Effector CD8-positive, alpha-beta T cell (primary cell): Measurements from ENCODE around the gene PHKG1.
A peak's percentile ranks its signal among the peaks of the same experiment; 100 is the strongest.
"Not testable (repeated sequence)": the region's sequence is repeated elsewhere in the genome, so short reads cannot be mapped to it uniquely, and the experiment has no call there.

Experiments used
- DNase-seq: peaks from one replicate; lab custom pipeline; 2025; lab: John Stamatoyannopoulos, UW
- total RNA-seq, 4 experiments: gene quantifications; one replicate each; lab custom pipeline; 2026; lab: John Stamatoyannopoulos, UW

PHKG1 gene
- total RNA-seq = 2.4 to 7.1 (median 3.0) reads per million in 4 experiments

DNA sequence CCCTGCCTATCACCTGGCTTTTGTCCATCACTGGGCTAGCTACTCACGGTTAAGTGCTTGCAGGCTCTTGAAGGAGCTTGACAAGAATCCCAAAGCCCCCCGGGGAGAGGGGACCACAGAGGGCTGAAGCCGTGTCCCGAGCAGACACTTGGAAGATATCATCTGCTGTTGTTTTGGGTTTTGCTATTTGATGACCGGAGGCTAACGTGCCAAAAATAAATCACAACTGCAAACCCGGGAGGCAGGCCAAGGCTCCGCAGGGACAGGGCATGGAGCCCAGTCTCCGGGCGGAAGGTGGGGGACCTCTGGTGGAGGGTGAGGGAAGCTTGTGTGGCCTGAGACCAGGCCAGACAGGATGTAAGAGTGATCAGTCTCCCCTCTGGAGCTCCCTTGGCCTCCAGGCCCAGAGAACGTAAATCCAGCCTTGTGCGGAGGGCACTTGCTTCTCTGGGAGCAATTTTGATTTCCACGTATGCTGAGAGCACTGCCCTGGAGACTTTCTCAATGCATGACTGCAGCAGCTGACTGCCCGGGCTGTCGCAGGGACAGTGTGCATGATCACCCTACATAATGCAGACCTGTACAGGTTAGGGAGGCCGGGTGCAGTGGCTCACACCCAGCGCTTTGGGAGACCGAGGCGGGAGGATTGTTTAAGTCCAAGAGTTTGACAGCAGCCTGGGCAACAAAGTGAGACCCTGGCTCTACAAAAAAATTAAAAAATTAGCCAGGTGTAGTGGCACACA lies at the start of gene PHKG1:
Gene PHKG1, minus strand, starts transcription at position 164 of the 743 bp plus-strand sequence. CDS start 4,011 bp downstream, outside the sequence.
- no peak for DNase-seq

DNA sequence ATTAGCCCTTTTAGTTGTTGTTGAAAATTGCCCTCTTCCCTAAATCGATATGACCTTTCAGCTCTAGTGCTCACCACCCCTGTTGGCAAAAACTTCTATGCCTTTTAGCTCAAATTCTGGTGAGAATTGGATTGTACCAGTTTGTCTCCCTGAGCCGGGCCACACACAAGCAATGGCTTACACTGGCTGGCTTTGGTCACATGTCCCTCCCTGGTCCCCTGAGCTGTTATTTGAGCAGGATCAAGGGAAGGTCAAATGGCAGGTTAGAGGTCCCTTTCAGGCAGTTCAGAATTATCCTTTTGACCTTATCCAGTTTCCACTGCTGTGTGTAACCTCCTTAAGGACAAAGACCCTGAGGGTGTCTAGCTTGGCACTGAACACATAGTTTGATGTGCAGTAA lies 38.3 kb upstream of the PHKG1 start:
- not testable (repeated sequence) for DNase-seq

DNA sequence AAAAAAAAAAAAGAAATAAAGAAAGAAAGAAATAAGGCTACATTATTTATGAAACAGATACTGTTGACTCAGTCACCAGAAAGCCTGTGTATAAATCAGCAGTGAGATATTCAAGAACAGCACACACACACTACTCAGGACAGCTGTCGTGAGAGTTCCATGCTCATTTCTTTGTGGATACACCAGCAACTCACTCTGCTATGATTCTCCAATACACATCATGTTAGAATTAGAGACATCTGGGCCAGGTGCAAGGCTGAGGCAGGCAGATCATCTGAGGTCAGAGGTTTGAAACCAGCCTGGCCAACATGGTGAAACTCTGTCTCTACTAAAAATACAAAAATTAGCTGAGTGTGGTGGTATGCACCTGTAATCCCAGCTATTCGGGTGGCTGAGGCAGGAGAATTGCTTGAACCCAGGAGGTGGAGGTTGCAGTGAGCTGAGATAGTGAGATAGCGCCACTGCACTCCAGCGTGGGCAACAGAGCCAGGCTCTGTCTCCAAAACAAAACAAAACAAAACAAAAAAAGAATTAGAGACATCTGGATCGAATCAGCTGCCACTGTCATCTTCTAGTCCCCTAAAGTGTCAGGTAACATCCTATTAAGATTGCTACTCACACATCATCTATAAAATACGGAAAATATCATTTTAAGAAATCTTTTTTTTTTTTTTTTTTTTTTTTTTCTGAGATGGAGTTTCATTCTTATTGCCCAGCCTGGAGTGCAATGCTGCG lies 34.7 kb upstream of the PHKG1 start:
- no peak for DNase-seq

DNA sequence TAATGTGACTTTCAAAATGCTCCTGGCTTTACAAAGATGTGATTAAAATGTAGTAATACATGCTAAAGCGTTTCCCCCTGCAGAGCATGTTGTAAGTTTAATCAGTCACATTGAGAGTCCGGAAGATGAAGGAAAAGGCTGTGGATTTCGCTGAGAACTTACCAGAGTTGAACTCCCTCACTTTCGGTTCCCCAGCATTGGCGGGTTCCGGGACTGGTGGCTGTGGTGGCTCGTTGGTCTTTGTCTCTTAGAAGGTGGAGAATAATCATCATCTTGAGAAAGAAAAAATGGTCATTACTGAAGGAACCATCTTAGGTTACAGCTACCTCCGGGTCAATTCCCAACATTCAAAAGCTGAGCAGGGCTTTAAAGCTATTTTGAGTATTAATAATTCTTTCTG lies 33.1 kb upstream of the PHKG1 start:
- DNase-seq = no peak

DNA sequence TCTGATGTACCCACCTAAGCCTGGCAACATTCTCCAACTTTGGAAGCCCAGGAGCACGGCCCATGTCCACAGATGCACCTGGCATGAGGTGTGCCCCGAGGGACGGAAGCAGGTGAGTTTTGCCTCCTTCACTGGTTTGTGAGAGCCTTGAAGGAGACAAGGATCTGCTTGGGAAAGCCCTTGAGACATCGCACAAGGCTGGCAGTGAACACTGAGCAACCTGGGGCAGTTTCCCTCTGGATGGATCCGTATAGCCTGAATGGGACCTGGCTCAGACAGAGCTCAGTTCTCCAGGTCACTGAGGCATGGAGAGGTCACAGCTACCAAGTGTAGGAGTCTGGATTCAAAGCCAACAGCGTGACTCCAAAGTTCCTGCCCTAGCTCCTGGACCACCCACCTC lies 32.2 kb upstream of the PHKG1 start:
- DNase-seq = no peak

DNA sequence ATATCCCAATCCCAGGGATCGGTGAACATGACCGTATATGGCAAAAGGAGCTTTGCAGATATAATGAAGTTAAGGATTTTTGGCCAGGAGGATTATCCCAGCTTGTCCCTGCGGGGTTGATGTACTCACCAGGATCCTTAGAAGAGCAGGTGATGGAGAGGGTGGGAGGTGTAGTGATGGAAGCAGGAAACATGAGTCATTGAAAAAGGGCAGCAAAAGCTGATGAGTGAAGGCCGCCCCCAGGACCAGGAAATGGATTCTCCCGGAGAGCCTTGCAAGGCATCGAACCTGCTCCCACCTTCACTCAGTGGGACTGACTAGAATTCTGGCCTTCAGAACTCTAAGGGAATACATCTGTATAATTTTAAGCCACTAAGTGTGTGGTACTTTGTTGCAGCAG lies 28.7 kb upstream of the PHKG1 start:
- DNase-seq = no peak

DNA sequence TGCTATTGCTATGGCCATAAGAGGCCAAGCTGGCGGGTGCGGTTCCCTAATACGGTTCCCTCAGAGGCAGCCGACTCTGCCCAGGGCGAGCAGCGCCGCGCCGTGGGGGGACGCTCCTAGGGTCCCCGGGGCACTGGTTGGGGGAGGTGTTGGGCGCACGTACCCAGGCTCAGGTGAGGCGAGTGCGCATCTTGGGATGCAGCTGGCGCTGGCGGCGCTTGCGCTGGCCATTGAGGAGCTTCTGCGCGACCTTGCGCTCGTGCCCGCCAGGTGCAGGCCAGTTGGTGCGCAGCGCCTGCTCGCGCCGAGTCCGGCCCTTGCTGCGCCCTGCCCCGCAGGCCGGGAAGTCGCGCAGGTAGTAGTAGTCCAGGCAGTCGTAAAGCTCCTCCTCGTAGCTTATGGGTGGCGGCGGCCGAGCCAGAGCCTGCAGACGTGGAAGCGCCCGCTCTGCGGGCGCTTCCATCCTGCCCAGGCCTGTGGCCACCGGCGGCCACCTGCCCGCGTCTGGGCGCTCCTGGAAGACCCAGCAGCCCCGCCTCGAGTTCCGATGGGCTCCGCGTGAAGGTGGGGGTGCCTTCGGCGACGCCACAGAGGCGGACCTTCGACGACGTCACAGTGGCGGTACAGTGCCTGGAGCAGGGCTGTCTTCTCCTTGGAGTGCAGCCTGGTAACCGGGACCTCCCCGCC lies 23.2 kb upstream of the PHKG1 start, which contains the start of gene NUPR2:
Gene NUPR2, minus strand, starts transcription at position 566 of the 687 bp plus-strand sequence. Its CDS starts 103 bp downstream, at position 463.
- no peak for DNase-seq

DNA sequence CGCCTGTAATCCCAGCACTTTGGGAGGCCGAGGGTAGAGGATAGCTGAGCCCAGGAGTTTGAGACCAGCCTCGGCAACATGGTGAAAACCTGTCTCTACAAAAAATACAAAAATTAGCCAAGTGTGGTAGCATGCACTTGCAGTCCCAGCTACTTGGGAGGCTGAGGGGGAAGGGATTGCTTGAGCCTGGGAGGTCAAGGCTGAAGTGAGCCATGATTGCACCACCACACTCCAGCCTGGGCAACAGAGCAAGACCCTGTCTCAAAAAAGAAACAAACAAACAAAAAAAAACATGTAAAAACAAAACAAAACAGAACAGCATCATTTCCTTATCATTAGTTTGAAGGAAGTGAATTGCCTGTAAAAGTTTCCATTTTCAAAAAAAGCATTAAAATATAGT lies 19.5 kb upstream of the PHKG1 start:
- not testable (repeated sequence) for DNase-seq

DNA sequence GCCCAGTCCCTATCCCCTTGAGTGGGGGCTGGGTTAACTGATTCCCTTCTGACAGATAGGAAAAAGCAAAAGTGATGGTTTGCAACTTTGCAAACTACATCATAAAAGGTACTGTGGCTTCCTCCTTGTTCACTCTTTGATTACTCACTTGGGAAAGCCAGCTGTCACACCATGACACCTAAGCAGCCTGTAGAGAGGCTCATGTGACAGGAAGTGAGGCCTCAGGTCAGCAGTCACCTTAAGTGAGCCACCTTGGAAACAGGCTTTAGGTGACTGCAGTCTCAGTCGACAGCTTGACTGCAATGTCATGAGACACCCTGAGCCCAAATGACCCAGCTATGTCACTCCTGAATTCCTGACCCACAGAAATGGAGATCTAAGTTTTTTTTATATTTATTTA lies 17.9 kb upstream of the PHKG1 start:
- DNase-seq = no peak

DNA sequence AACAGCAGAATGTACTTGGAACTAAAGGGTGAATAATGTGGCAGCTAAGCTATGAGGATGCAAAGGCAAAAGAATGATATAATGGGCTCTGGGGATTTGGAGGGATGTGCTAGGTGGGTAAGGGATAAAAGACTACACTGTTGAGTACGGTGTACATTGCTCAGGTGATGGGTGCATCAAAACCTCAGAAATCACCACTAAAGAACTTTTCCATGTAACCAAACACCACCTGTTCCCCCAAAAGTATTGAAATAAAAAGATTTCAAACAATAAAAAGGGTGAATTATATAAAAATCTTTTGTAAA lies 15.2 kb upstream of the PHKG1 start:
- DNase-seq = no peak

DNA sequence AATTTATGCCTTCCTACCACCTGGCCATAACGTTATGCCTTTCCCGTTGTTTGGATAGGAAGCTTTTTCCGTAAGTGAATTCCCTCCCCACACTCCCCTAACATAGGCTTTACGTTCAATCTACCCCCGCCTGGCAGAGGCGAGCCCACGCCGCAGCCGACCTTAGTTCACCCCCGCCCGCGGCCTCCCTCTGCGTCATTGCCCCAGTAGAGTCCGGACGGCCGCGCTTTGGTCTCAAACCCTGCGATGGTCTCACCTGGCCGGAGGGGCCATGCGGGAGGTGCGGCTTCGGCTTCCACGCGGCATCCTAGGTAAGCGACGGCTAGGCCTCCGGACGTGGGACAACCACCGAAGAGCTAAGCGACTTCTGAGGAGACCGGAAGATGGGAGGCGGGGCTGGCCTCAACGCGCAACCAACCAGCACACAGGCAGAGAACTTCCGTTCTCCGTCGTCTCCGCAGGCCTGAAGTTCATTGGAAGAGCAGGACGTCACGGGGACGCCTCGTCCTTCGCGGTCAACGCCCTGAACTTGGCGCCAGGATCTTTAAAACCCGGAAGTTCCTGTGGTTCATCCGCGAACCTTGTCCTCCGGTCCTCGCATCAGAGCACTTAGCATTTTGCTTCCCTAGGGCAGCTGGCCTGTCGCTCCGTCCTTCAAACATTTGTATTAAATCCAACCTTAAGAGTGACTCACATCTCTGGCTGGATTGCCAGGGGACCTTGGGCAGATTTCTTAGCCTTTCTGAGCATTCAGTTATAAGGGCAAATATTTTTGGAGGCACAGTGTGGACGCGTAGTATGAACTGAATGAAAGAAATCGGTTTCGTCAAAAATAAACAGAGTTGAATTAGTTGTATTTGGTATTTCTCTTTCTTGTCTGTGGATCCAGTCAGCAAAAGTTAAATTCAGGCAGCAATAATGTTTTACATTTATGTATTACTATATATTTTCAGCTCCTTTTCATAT lies 13.6 kb upstream of the PHKG1 start, which contains the start of gene CHCHD2:
Gene CHCHD2, minus strand, starts transcription at position 369 of the 966 bp plus-strand sequence. Its CDS starts 63 bp downstream, at position 306.
- peak; percentile 84 for DNase-seq

DNA sequence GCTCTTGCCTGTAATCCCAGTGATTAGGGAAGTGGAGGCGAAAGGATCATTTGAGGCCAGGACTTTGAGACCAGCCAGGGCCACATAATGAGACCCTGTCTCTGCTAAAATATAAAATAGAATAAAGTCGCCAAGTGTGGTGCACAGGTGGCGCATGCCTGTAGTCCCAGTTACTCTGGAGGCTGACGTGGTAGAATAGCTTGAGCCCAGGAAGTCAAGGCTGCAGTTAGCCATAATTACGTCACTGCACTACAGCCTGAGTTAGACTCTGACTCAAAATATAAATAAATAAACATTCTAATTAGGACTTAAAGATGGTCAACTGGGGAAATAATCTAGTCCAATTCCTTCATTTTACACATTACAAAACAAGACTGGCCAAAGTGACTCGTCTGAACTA lies 12.8 kb upstream of the PHKG1 start:
- no peak for DNase-seq

DNA sequence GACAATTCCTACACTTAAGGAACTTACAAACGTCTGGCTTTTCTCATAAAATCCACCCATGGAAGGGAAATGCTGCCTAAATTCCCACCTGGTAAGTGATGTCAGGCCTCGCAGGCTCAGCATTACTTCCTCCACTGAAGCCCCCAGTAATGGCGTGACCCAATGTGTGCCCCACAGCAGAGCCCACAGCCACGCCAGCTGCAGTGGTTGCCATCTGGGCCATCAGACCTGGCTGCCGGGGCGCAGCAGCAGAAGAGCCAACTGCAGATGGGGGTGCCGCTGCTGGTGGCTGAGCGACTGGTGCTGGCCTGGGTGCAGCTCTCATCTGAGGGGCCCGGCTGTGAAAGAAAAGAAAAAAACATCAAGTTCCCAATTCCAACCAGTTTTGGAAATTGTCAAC lies 11.4 kb upstream of the PHKG1 start:
- not testable (repeated sequence) for DNase-seq

DNA sequence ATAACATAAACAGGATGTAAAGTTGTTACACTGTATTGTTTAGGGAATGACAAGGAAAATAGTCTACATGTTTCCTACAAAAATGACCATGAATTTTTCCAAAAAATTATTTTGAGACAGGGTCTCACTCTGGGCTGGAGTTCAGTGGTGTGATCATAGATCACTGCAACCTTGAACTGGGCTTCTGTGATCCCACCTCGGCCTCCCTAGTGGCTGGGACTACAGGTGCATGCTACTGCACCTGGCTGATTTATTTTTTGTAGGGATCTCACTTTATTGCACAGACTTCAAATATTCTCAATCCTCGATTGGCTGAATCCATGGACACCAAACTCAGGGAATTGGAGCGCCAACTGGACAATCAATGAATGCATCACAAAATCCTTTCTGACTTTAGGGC lies 6.9 kb upstream of the PHKG1 start:
- DNase-seq = no peak

DNA sequence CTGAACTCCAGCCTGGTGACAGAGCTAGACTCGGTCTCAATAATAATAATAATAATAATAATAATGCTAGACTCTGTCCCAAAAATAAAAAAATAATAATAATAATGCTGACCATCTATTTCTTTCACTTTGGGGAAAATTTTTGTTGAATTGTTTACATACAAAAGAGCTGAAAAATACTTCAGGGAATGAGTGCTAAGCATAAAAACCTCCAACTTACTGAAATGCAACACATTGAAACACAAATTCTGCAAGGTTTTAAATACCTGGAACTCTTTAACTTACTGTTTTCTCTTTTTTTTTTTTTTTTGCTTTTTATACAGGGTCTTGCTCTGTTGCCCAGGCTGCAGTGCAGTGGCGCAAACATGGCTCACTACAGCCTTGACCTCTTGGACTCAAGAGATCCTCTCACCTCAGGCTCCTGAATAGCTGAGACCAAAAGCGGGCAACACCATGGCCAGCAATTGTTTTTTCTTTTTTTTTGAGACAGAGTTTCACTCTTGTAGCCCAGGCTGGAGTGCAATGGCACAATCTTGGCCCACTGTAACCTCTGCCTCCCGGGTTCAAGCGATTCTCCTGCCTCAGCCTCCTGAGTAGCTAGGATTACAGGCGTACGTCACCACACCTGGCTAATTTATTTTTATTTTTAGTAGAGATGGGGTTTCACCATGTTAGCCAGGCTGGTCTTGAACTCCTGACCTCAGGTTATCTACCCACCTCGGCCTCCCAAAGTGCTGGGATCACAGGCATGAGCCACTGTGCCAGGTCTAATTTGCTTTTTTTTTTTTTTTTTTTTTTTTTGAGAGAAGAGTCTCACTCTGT lies 5.6 kb upstream of the PHKG1 start:
- DNase-seq = not testable (repeated sequence)

DNA sequence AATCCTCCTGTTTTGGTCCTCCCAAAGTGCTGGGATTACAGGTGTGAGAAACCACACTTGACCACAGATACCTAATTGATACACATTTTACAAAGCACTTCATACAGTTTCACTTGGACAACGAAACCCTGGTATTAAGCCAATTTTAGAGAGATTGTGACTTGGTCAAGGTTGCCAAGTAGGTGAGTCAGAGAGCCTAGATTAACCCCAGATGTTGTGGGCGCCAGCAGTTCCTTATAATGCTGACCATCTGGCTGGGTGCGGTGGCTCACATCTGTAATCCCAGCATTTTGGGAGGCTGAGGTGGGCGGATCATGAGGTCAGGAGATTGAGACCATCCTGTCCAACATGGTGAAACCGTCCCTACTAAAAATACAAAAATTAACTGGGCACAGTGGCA lies 4.9 kb upstream of the PHKG1 start:
- no peak for DNase-seq

DNA sequence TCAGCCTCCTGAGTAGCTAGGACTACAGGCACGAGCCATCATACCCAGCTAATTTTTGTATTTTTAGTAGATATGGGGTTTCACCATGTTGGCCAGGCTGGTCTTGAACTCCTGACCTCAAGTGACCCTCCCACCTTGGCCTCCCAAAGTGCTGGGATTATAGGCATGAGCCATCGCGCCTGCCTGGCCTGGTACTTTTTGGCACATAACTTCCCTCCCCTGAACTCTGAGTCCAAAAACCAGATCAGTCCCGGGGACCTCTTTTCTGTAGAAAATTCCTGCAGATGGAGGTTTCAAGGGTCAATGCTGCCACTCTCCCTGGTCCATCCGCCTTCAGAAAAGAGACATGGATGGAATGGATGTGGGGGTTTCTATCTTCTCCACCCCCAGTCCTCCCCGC lies 364 bp downstream of the PHKG1 start:
- not testable (repeated sequence) for DNase-seq

DNA sequence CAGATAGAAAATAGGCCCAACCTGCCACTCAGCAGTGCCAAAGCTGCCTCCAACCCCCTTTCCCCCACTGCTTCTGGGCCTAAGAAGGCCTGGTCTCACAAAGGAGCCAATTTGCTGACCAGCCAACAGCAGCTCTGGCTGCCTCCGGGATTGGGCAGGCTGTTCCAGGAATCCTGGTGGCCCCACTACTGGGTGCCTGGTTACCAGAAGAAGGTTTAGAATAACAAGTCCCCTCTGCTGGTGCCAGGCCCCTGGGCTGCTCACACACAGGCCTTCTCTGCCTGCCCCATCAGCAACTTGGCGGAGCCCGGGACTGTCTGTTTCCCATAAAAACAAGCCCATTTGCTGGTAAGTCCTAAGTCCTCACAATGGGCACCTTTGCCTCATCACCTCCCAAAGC lies 1.2 kb downstream of the PHKG1 start:
- no peak for DNase-seq

DNA sequence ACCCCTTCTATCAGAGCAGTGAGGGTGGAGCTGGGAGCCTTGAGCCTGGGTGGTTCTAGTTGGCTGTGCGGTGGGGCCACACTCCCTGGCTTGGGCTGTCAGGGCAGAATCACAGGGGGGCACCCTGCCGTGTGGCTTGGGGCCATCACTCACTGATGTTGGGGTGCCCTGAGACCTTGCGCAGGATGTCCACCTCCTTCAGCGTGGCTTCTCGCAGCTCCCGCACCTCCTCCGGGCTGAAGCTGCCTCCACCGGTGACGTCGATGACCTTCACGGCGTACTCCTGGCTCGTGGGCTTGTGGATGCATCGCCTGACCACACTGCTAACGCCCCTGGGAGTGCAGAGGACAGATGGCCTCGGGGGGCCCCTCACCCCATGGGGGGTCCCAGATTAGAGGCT lies 5.3 kb downstream of the PHKG1 start:
- DNase-seq = no peak

DNA sequence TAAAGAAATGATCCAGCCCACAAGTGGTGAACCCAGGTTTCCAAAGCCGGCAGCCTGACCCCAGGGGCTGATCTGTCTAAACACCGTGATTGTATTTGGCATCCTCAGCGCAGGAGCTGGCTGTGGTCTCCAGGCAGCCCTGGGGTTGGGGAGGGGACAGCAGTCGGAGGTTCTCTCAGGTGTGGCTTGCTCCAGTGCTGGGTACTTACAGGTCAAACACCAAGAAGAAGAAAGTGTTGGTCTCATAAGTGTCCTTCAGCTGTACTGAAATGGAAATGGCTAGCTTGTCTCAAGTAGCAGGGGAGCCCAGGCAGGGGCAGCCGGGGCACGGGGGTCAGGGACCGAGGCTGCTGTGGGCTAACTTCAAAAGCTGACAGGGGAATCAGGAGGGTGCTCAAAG lies 6.0 kb downstream of the PHKG1 start:
- no peak for DNase-seq
